Urothelium cell line (cell line): ENCODE data around the gene RAD1.
"Not testable (repeated sequence)": the region's sequence is repeated elsewhere in the genome, so short reads cannot be mapped to it uniquely, and the experiment has no call there.

ENCODE experiments used
- DNase-seq: peaks from one replicate; pipeline ENCODE4 v3.0.0; 2011; ENCODE audit warnings: low spot score, mixed read lengths
- FAIRE-seq: peaks from 2 replicates; lab custom pipeline; 2011; peaks lifted over from hg19 to GRCh38; lab: Jason Lieb, UNC

The RAD1 gene

GRCh38 chr5:34915139-34915855 lies at the start of gene RAD1, which contains the start of gene BRIX1:
TSS of gene RAD1 (minus strand) at chr5:34915504. CDS start at chr5:34914892, 612 bp downstream.
TSS of gene BRIX1 (plus strand) at chr5:34915711. CDS start at chr5:34915739, 28 bp downstream.
- peak; percentile 44 for FAIRE-seq
- DNase-seq: peak; percentile 97

DNA sequence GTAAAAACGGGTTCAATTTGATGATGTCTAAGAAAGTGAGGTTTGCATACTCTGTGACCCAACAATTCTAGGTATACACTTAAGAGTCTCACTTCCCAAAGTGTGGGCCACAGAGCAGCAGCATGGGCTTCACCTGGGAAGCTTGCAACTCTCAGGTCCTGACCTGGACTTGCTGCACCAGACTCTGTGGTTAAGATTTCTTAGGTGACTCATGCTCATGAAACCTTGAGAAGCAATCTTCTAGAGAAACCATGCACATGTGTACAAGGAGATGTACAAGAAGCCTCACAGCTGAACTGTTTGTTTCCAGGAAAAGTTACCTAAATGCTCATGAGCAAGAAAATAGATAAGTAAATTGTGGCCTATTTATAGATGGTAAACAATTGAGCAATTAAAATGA lies 44.0 kb upstream of the RAD1 start:
- no peak for FAIRE-seq
- peak; percentile 58 for DNase-seq

GRCh38 chr5:34957857-34958690 lies 42.8 kb upstream of the RAD1 start:
- FAIRE-seq (no peak), DNase-seq (peak; percentile 50)

DNA sequence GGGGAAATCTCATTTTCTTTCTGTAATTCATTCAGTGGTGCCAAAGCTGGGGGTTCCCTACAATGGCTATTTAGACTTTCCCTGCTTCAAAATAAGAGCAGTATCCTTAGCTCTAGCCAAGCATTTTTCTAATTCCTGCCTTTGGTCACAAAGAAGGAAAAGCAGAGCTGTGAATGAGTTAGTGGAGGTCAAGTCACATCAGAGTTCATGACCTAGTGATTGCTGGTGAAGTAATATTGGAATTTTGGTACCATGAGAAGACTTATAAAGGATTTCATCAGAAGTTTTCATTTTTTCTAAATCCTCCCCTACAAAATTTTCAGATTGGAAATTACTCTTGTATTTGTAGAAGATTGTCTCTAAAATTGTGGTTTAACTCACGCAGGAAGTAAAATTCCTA lies 42.0 kb upstream of the RAD1 start:
- FAIRE-seq: no peak
- no peak for DNase-seq

DNA sequence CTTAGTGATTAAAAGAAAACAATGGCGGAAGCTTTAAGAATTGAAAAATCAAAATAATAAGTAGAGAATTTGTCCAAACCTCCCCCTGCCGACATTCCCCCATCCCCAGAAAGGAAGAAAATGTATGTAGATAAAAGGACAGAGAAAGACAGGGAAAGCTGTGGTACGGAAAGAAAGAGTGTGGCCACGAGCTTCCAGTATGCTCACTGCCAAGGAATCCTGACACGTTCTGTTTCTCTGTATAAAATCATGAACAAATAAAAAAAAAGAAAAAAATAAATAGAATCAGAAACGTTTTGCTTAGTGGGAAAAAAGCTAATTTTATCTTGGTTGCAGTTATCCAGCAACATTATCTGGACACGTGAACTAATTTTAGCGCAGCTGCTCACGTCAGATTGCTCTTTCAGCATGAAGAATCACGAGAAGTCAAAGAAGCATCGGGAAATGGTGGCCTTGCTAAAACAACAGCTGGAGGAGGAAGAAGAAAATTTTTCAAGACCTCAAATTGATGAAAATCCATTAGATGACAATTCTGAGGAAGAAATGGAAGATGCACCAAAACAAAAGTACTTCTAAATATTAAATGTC lies 29.2 kb upstream of the RAD1 start:
- no peak for DNase-seq
- FAIRE-seq: no peak

GRCh38 chr5:34944044-34944443 lies 28.7 kb upstream of the RAD1 start:
- DNase-seq (no peak), FAIRE-seq (no peak)

- DNase-seq (no peak), FAIRE-seq (no peak)
These were observed 26.6 kb upstream of the RAD1 start for GRCh38 chr5:34941936-34942335.

GRCh38 chr5:34932947-34933346 lies 17.6 kb upstream of the RAD1 start:
- DNase-seq (no peak), FAIRE-seq (no peak)

DNA sequence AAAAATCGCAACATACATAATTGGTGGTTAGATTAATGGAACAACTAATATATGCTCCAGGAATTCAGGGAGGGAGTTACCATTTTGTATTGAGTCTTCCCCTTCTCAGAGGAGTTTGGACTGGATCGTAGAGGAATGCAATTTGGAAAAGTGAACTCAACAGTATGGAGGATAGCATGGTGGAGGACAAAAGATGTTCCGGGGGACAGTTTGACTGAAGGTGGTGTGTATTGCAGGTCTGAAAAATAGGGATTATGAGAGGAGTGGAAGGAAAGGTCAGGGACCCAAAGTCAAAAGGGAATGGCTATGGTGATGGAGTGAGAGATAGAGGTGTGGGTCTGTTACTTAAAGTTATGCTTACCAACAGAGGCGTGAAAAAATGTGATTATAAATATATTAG lies 15.6 kb upstream of the RAD1 start:
- no peak for FAIRE-seq
- no peak for DNase-seq

DNA sequence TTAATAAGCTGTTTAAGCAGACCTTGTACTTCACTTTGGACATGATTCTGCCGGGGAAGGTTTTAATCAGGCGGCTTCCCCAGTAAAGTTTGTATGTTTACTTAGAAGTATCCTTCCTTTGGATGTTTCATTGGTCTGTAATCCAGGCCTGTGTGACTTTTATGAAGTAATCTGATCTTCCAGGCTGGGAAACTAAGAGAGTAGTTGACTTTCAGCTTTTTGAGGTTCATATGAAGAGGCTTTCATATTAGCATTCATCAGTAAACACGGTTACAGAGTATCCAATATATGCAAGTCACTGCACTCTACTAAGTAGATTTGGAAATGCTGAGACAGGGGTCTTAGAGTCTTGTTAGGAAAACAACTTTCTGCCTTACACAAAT lies 15.1 kb upstream of the RAD1 start:
- FAIRE-seq: no peak
- DNase-seq: no peak

- DNase-seq: peak; percentile 92
- FAIRE-seq: no peak
These were observed 14.6 kb upstream of the RAD1 start for GRCh38 chr5:34929720-34930461.

- FAIRE-seq (peak; percentile 97), DNase-seq (peak; percentile 100)
These were observed 13.9 kb upstream of the RAD1 start, which contains the start of gene DNAJC21 for GRCh38 chr5:34929134-34929719. TSS of gene DNAJC21 (plus strand) at chr5:34929559. CDS start at chr5:34929820, 261 bp downstream.

GRCh38 chr5:34928267-34928666 lies 13.0 kb upstream of the RAD1 start:
- FAIRE-seq (no peak), DNase-seq (no peak)

- FAIRE-seq: no peak
- DNase-seq: no peak
These were observed 12.5 kb upstream of the RAD1 start for GRCh38 chr5:34927785-34928184.

GRCh38 chr5:34926318-34926888 lies 11.1 kb upstream of the RAD1 start:
- no peak for DNase-seq
- FAIRE-seq: no peak

DNA sequence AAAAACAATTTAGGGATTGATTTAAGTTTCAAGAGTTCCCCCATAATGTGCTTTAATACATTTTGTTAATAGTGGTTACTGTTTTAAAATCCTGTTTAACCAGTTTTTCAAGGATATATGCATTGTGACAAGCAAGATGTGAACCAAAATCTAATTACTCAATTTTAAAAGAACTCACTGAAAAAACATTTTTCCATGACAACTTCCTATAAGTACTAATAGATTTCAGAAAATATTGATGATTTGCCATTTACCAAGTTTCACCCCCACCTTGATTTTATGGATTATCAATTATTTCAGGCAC lies 9.1 kb upstream of the RAD1 start:
- no peak for DNase-seq
- no peak for FAIRE-seq

- peak; percentile 72 for DNase-seq
- FAIRE-seq: no peak
These were observed 8.6 kb upstream of the RAD1 start for GRCh38 chr5:34923694-34924461.

DNA sequence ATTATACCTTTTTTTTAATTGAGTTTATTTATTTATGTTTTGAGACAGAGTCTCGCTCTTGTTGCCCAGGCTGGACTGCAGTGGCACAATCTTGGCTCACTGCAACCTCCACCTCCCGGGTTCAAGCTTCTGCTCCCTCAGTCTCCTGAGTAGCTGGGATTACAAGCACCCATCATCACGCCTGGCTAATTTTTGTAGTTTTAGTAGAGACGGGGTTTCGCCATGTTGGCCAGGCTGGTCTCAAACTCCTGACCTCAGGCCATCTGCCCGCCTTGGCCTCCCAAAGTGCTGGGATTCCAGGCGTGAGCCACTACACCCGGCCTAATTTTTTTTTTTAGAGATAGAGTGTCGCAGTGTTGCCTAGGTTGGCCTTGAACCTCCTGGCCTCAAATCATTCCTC lies 8.0 kb upstream of the RAD1 start:
- FAIRE-seq, DNase-seq: not testable (repeated sequence)

- FAIRE-seq (no peak), DNase-seq (no peak)
These were observed 3.8 kb upstream of the RAD1 start for GRCh38 chr5:34919077-34919476.

DNA sequence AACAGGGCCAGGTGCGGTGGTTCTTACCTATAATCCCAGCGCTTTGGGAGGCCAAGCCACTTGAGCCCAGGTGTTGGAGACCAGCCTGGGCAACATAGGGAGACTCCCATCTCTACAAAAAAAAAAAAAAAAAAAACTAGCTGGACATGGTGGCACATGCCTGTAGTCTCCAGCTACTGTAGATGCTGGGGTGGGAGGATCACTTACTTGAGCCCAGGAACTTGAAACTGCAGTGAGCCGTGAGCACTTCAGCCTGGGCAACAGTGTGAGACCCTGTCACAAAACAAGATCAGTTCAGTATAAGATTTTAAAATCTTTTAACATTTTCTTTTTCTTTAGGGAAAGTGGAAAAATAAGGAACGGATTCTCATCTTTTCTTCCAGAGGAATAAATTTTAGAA lies 2.7 kb upstream of the RAD1 start:
- FAIRE-seq: no peak

More for the DNA sequence above, 2.7 kb upstream of the RAD1 start:
- DNase-seq: no peak
